IMR-90 (cell line): ENCODE data around the gene FSIP2. TPM values are rescaled to one million over a fixed set of nuclear protein-coding genes. Genes with fewer than 3 reads are reported as not detected.

ENCODE experiments used
- ATAC-seq: fragments of 200-7000 bp; cut with Tn5 transposase; 2 replicates; pipeline ENCODE4 v1.9.1; 2020; ENCODE audit warnings: low read depth, mild to moderate bottlenecking, moderate library complexity
- BruUV-seq: library from RNA; stranded (reverse); fragments of 400-500 nt; replicated peaks from 2 replicates; lab custom pipeline; 2021; lab: Mats Ljungman, UMichigan
- CTCF ChIA-PET: fragments of 300-600 bp; formaldehyde crosslinking; extraction: SDS; loops from one replicate; lab custom pipeline; 2021; ENCODE audit warnings: antibody characterized with exemption; lab: Yijun Ruan, JAX
- POLR2A ChIA-PET: fragments of 300-600 bp; sonication (Branson Sonifier 250); formaldehyde crosslinking; loops from one replicate; lab custom pipeline; 2022; ENCODE audit warnings: antibody characterized with exemption; ENCODE audit not compliant: unreplicated experiment; lab: Charles Lee
- DNase-seq: peaks from one replicate; pipeline ENCODE4 v3.0.0; 2013
- H2AFZ ChIP-seq: replicated peaks from 2 replicates; pipeline ENCODE3; 2013; ENCODE audit warnings: low read length, mild to moderate bottlenecking; ENCODE audit not compliant: poor library complexity
- H2AK5ac ChIP-seq: 2 replicates; pipeline ENCODE4 v1.6.1; 2013; ENCODE audit warnings: low read depth, low read length, inconsistent platforms
- H2AK9ac ChIP-seq: replicated peaks from 2 replicates; pipeline ENCODE3; 2013; ENCODE audit warnings: mild to moderate bottlenecking, low read depth, low read length, moderate library complexity; ENCODE audit not compliant: poor library complexity
- H2BK120ac ChIP-seq: 2 replicates; pipeline ENCODE4 v1.6.1; 2013; ENCODE audit warnings: low read depth, low read length, inconsistent platforms
- H2BK15ac ChIP-seq: 3 replicates; pipeline ENCODE4 v1.6.1; 2013; ENCODE audit warnings: low read depth, low read length, inconsistent platforms
- H2BK20ac ChIP-seq: 2 replicates; pipeline ENCODE4 v1.6.1; 2013; ENCODE audit warnings: low read depth, mild to moderate bottlenecking, inconsistent platforms, low read length, moderate library complexity
- H2BK5ac ChIP-seq: 2 replicates; pipeline ENCODE4 v1.6.1; 2013; ENCODE audit warnings: mild to moderate bottlenecking, low read depth, low read length, inconsistent platforms; ENCODE audit not compliant: poor library complexity, severe bottlenecking
- H3K14ac ChIP-seq: replicated peaks from 2 replicates; pipeline ENCODE4 v1.6.1; 2013; ENCODE audit warnings: low read depth, low read length, inconsistent platforms
- H3K18ac ChIP-seq: 2 replicates; pipeline ENCODE4 v1.6.1; 2013; ENCODE audit warnings: low read depth, low read length, control low read depth
- H3K23ac ChIP-seq: 2 replicates; pipeline ENCODE4 v1.6.1; 2013; ENCODE audit warnings: low read depth, low read length, inconsistent platforms
- H3K27ac ChIP-seq: 2 replicates; pipeline ENCODE4 v1.5.1; 2013; ENCODE audit warnings: mild to moderate bottlenecking, control low read depth, low read length; ENCODE audit not compliant: insufficient read depth
- H3K27me3 ChIP-seq: 2 replicates; pipeline ENCODE4 v1.6.1; 2013; ENCODE audit warnings: low read length; ENCODE audit not compliant: control insufficient read depth, insufficient read depth
- H3K36me3 ChIP-seq: 2 replicates; pipeline ENCODE4 v1.6.1; 2013; ENCODE audit warnings: low read length, mixed read lengths; ENCODE audit not compliant: control insufficient read depth, insufficient read depth
- H3K4ac ChIP-seq: 2 replicates; pipeline ENCODE4 v1.6.1; 2013; ENCODE audit warnings: low read depth, low read length, inconsistent platforms
- H3K4me1 ChIP-seq: 2 replicates; pipeline ENCODE4 v1.6.1; 2013; ENCODE audit warnings: low read length, mixed read lengths; ENCODE audit not compliant: control insufficient read depth, insufficient read depth
- H3K4me2 ChIP-seq: 2 replicates; pipeline ENCODE4 v1.6.1; 2013; ENCODE audit warnings: low read depth, mild to moderate bottlenecking, control low read depth, low read length, moderate library complexity
- H3K4me3 ChIP-seq: 2 replicates; pipeline ENCODE4 v1.5.1; 2013; ENCODE audit warnings: low read depth, mild to moderate bottlenecking, control low read depth, low read length, moderate library complexity; ENCODE audit not compliant: insufficient read depth
- H3K56ac ChIP-seq: 2 replicates; pipeline ENCODE4 v1.6.1; 2013; ENCODE audit warnings: low read length, inconsistent platforms; ENCODE audit not compliant: insufficient read depth; ENCODE audit errors: extremely low read depth
- H3K79me1 ChIP-seq, 2 experiments: 2 replicates each; pipeline ENCODE4 v1.6.1; 2013; ENCODE audit warnings: low read length in 2 of 2, inconsistent platforms in 1 of 2, low read depth in 1 of 2
- H3K9ac ChIP-seq: 2 replicates; pipeline ENCODE4 v1.6.1; 2013; ENCODE audit warnings: low read depth, low read length, control low read depth
- H3K9me1 ChIP-seq: 2 replicates; pipeline ENCODE4 v1.6.1; 2013; ENCODE audit warnings: low read length, inconsistent platforms; ENCODE audit not compliant: insufficient read depth
- H3K9me3 ChIP-seq: 2 replicates; pipeline ENCODE4 v1.6.1; 2013; ENCODE audit warnings: low read length; ENCODE audit not compliant: control insufficient read depth, insufficient read depth
- H4K20me1 ChIP-seq: 2 replicates; pipeline ENCODE4 v1.6.1; 2013; ENCODE audit warnings: low read length, inconsistent platforms; ENCODE audit not compliant: insufficient read depth
- H4K5ac ChIP-seq: 2 replicates; pipeline ENCODE4 v1.6.1; 2013; ENCODE audit warnings: mild to moderate bottlenecking, low read depth, low read length, control low read depth
- H4K8ac ChIP-seq, 2 experiments: 2 replicates each; pipeline ENCODE4 v1.6.1; 2013; ENCODE audit warnings: low read depth in 2 of 2, low read length in 2 of 2, control low read depth in 1 of 2, inconsistent platforms in 1 of 2
- H4K91ac ChIP-seq: 2 replicates; pipeline ENCODE4 v1.6.1; 2013; ENCODE audit warnings: low read depth, low read length, inconsistent platforms; ENCODE audit not compliant: insufficient read depth
- CHD1 ChIP-seq: IDR thresholded peaks from 2 replicates; pipeline ENCODE4 v1.6.1; 2012; ENCODE audit warnings: low read depth, low read length, improper control_type of control experiment
- MAFK ChIP-seq: IDR thresholded peaks from 2 replicates; pipeline ENCODE4 v1.6.1; 2012; ENCODE audit warnings: low read depth, low read length, improper control_type of control experiment
- NFE2L2 ChIP-seq: fragments of 150-350 bp; IDR thresholded peaks from 2 replicates; pipeline ENCODE4 v1.6.1; 2016; ENCODE audit warnings: low read depth, mild to moderate bottlenecking, low read length
- POLR2A ChIP-seq: IDR thresholded peaks from 2 replicates; pipeline ENCODE4 v1.6.1; 2012; ENCODE audit warnings: mild to moderate bottlenecking, low read depth, low read length
- SMC3 ChIP-seq: fragments of 150-350 bp; IDR thresholded peaks from 2 replicates; pipeline ENCODE4 v1.6.1; 2016; ENCODE audit warnings: low read depth, mild to moderate bottlenecking, antibody characterized with exemption, low read length, moderate library complexity
- WGBS, 2 experiments: methylation state at CpG; one replicate each; pipeline versions ENCODE4 v1.1.5 to v1.1.7; 2013; ENCODE audit warnings: missing lambda C conversion rate in 2 of 2; ENCODE audit not compliant: insufficient read length in 1 of 2; ENCODE audit errors: extremely low coverage in 2 of 2; 5-methylcytosine and 5-hydroxymethylcytosine counted together
- dilution Hi-C: fragments of 300-500 bp; cut with HindIII; formaldehyde crosslinking; loops from one replicate; pipeline ENCODE4 v1.14.3; 2018; ENCODE audit warnings: low sequenced_read_pairs; ENCODE audit not compliant: unreplicated experiment
- in situ Hi-C: fragments of 300-500 bp; cut with MboI; formaldehyde crosslinking; loops from 3 replicates; pipeline ENCODE4 v1.14.3; 2019; ENCODE audit warnings: low sequenced_read_pairs, inconsistent platforms, mixed read lengths
- intact Hi-C: fragments of 100-400 bp; cut with micrococcal nuclease; formaldehyde crosslinking; loops from 2 replicates; pipeline ENCODE4 v1.10.0; 2022
- polyA plus RNA-seq, 3 experiments: library from polyadenylated mRNA; depleted of rRNA; stranded (reverse); fragments of >200 nt; gene quantifications; 2 replicates each; pipeline ENCODE4 v1.2.3, GENCODE V29; 2012; ENCODE audit warnings: low replicate concordance in 1 of 3
- total RNA-seq: library from RNA; depleted of rRNA; stranded (reverse); fragments of >200 nt; gene quantifications from 2 replicates; pipeline ENCODE4 v1.2.3, GENCODE V29; 2012

FSIP2 gene
- total and polyA plus RNA-seq, 2 of the 4 experiments (the other 2 are of a cell fraction) = under 0.01 to 0.02 TPM

DNA sequence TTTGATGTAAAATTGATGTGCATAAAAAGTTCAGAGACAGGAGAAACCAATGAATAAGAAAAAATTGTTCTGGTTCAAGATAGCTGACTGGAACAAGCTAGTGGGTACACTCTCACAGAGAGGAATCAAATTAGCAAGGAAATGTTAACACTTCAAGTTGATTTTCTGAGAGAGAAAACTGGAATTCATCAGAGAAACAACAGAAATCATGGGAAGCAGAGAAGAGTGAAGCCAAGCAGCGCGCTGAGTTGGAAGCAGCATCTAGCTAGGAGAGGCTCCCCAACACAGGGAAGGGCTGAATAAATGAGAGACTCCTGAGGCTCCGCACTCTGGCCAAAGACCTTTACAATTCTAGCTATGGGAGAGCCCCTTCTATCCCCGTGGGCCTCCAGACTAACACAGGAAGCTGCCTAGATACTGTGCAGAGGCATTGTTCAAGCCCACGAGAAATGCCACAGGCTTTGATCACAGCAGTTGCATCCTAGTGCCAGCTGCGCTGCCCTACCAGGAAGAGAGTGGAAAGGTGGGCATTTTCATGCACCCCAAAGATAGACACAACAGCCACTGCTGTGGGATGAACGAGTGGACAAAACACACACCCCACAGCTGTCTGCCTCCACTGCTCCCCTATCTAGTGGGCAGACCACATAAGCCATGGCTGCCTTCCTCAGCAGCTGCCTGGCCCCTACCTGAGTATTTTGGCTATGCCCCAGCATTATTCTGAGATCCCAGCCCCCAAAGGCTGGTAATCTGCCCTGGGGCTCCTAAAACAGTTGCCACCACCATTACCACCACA, 136.7 kb downstream of the FSIP2 start:
- CTCF ChIA-PET = no interaction called here
- no peak overlapping the region for H2AK9ac ChIP-seq
- no peaks in the 10 kb centered on the region for H3K4me1 ChIP-seq
- no peak overlapping the region for H2BK15ac ChIP-seq
- TF ChIP-seq MAFK = no peak
- TF ChIP-seq SMC3 = no peak
- TF ChIP-seq NFE2L2 = no peak
- no peak for TF ChIP-seq CHD1
- TF ChIP-seq POLR2A = no peak
- no peak overlapping the region for H3K9ac ChIP-seq
- no peak overlapping the region for H3K14ac ChIP-seq
- H3K36me3 ChIP-seq = no peaks in the 10 kb centered on the region
- H4K8ac ChIP-seq = no peak overlapping the region
- dilution Hi-C loops (no loop called here), intact Hi-C loops (no loop called here), in situ Hi-C loops (no loop called here)
- H3K9me1 ChIP-seq = no peaks in the 10 kb centered on the region
- 0% methylated on average over 1 of the region's 7 CpGs; no CpG with 5 or more reads in 1 of the 2 experiments for WGBS, 2 experiments
- ATAC-seq (no peak), DNase-seq (no peak)
- H3K4ac ChIP-seq = no peak overlapping the region
- H3K4me2 ChIP-seq = no peak overlapping the region
- H3K56ac ChIP-seq = no peak overlapping the region
- peaks cover 15% of the 10 kb centered on the region for H3K9me3 ChIP-seq
- no peak overlapping the region for H3K27ac ChIP-seq
- H2BK120ac ChIP-seq = no peak overlapping the region
- H2AK5ac ChIP-seq = no peak overlapping the region
- POLR2A ChIA-PET = no interaction called here
- H3K23ac ChIP-seq = no peak overlapping the region
- no peaks in the 10 kb centered on the region for H3K79me1 ChIP-seq
- H3K18ac ChIP-seq = no peak overlapping the region
- H4K91ac ChIP-seq = no peak overlapping the region
- BruUV-seq = no TSS peak
- no peaks in the 10 kb centered on the region for H3K27me3 ChIP-seq
- no peak overlapping the region for H2BK20ac ChIP-seq
- no peak overlapping the region for H4K5ac ChIP-seq
- no peaks in the 10 kb centered on the region for H4K20me1 ChIP-seq
- H2BK5ac ChIP-seq = no peak overlapping the region
- H3K4me3 ChIP-seq = no peak overlapping the region
- H2AFZ ChIP-seq = no peak overlapping the region
